Thoracic aorta (tissue), 2 donors: ENCODE results near the gene FMNL1. TPM values are rescaled to one million over a fixed set of nuclear protein-coding genes. Genes with fewer than 3 reads are reported as not detected.

Experiments used
- ATAC-seq: fragments of 150-250 bp; one replicate; pipeline ENCODE4 v1.8.0; 2017; ENCODE audit warnings: low read depth; ENCODE audit not compliant: insufficient number of reproducible peaks, low FRiP score
- DNase-seq: peaks from one replicate; pipeline ENCODE4 v3.0.0-alpha.2; 2020; ENCODE audit warnings: low spot score
- H3K27ac ChIP-seq, 2 donors: fragments of 200-600 bp; sonication (generic); 1 replicate in 1 of 2; 2 replicates in 1 of 2; pipeline ENCODE4 v1.5.1; 2016; ENCODE audit warnings: mild to moderate bottlenecking in 2 of 2, moderate library complexity in 2 of 2
- H3K27me3 ChIP-seq: fragments of 200-600 bp; sonication (generic); replicated peaks from 2 replicates; pipeline ENCODE4 v1.6.0; 2016; ENCODE audit warnings: mild to moderate bottlenecking; ENCODE audit not compliant: insufficient read depth
- H3K36me3 ChIP-seq: fragments of 200-600 bp; sonication (generic); one replicate; pipeline ENCODE4 v1.5.1; 2016
- H3K4me1 ChIP-seq, 2 donors: fragments of 200-600 bp; sonication (generic); 1 replicate in 1 of 2; 2 replicates in 1 of 2; pipeline versions ENCODE4 v1.5.1 to v1.6.0; 2016; ENCODE audit warnings: low read depth in 2 of 2, mild to moderate bottlenecking in 1 of 2; ENCODE audit not compliant: control insufficient read depth in 1 of 2
- H3K4me3 ChIP-seq: fragments of 200-600 bp; sonication (generic); 2 replicates; pipeline ENCODE4 v1.5.1; 2016; ENCODE audit warnings: mild to moderate bottlenecking
- H3K9me3 ChIP-seq: fragments of 200-600 bp; sonication (generic); 2 replicates; pipeline ENCODE4 v1.5.1; 2016
- CTCF ChIP-seq: fragments of 200-600 bp; sonication (generic); IDR thresholded peaks from one replicate; pipeline ENCODE4 v1.5.1; 2019; ENCODE audit warnings: antibody characterized with exemption
- total RNA-seq, 2 donors: library from RNA; depleted of rRNA; stranded (reverse); fragments of >200 nt; gene quantifications; one replicate each; pipeline versions ENCODE4 v1.1.0 to v1.2.3, GENCODE V29; 2016

The FMNL1 gene
- total RNA-seq, 2 donors from 2014 or later: 31.4 to 37.2 TPM

- ATAC-seq (no peak), DNase-seq (no peak)
- Histone ChIP-seq H3K27me3 (no peaks in the 10 kb centered on the region), H3K27ac (no peak overlapping the region), H3K9me3 (no peaks in the 10 kb centered on the region), H3K4me1 (no peaks in the 10 kb centered on the region), H3K36me3 (peaks cover 57% of the 10 kb centered on the region), H3K4me3 (no peak overlapping the region)
- no peak for TF ChIP-seq CTCF
Observed at GRCh38 chr17:45271603-45272002, 49.9 kb downstream of the FMNL1 start.

GRCh38 chr17:45273551-45273957, 51.9 kb downstream of the FMNL1 start:
- DNase-seq: no peak
- Histone ChIP-seq H3K4me1 (peaks cover 12 to 14% of the 10 kb centered on the region in 2 donors), H3K4me3 (no peak overlapping the region), H3K36me3 (peaks cover 40% of the 10 kb centered on the region), H3K27me3 (no peaks in the 10 kb centered on the region), H3K27ac (no peak overlapping the region), H3K9me3 (no peaks in the 10 kb centered on the region)
- no peak for TF ChIP-seq CTCF
- ATAC-seq: no peak

GRCh38 chr17:45274033-45274432, 52.3 kb downstream of the FMNL1 start:
- no peak for ATAC-seq
- Histone ChIP-seq H3K4me3 (no peak overlapping the region), H3K27me3 (no peaks in the 10 kb centered on the region), H3K4me1 (peaks cover 12 to 18% of the 10 kb centered on the region in 2 donors), H3K9me3 (no peaks in the 10 kb centered on the region), H3K36me3 (peaks cover 36% of the 10 kb centered on the region), H3K27ac (no peak overlapping the region)
- TF ChIP-seq CTCF: no peak
- no peak for DNase-seq

- TF ChIP-seq CTCF: no peak
- Histone ChIP-seq H3K4me3 (no peak overlapping the region), H3K9me3 (no peaks in the 10 kb centered on the region), H3K27me3 (no peaks in the 10 kb centered on the region), H3K27ac (no peak overlapping the region), H3K36me3 (peaks cover 17% of the 10 kb centered on the region), H3K4me1 (peaks cover 12 to 18% of the 10 kb centered on the region in 2 donors)
- ATAC-seq (no peak), DNase-seq (no peak)
Observed at GRCh38 chr17:45276031-45276430, 54.3 kb downstream of the FMNL1 start.

- H3K4me1 ChIP-seq: peaks cover 12 to 18% of the 10 kb centered on the region in 2 donors
- H3K27ac ChIP-seq: peak overlapping the region; percentile 6 to 47
- H3K9me3 ChIP-seq: no peaks in the 10 kb centered on the region
- TF ChIP-seq CTCF: peak; percentile 81
- ATAC-seq (no peak), DNase-seq (peak; percentile 85)
- H3K27me3 ChIP-seq: no peaks in the 10 kb centered on the region
- peaks cover 16% of the 10 kb centered on the region for H3K36me3 ChIP-seq
- H3K4me3 ChIP-seq: peak overlapping the region; percentile 61
Observed at GRCh38 chr17:45277216-45277849, 55.6 kb downstream of the FMNL1 start.
